ENCODE measurements around the gene ZFP3.

ZFP3 gene

GRCh38 chr17:5110816-5111215, 32.5 kb downstream of the ZFP3 start:
- Histone ChIP-seq H3K18ac (ENCODE audit: low read length) (no peak overlapping the region), H3K4me1 (ENCODE audit: control insufficient read depth in 1 of 2, insufficient read depth in 2 of 2, low read length in 2 of 2) (peaks cover 0 to 5% of the 10 kb centered on the region in 2 experiments), H3K4ac (ENCODE audit: low read depth, low read length) (no peak overlapping the region), H3K4me3 (ENCODE audit: low read depth, low read length) (peak overlapping the region; percentile 86), H2BK120ac (ENCODE audit: insufficient read depth, low read length, poor library complexity) (no peak overlapping the region), H4K91ac (ENCODE audit: low read depth, low read length) (no peak overlapping the region), H4K8ac (ENCODE audit: low read depth, low read length) (no peak overlapping the region), H4K12ac (ENCODE audit: low read depth, low read length) (no peak overlapping the region), H3K79me1 (ENCODE audit: low read length) (peaks cover 8% of the 10 kb centered on the region), H3K9me3 (ENCODE audit: insufficient read depth, low read depth, low read length) (no peaks in the 10 kb centered on the region), H3K23ac (ENCODE audit: low read length) (no peak overlapping the region), H3K14ac (ENCODE audit: low read length) (no peak overlapping the region), H3K4me2 (ENCODE audit: low read length) (peak overlapping the region; percentile 74), H3K79me2 (ENCODE audit: control insufficient read depth, insufficient read depth, low read length, poor library complexity) (peaks cover 8% of the 10 kb centered on the region), H3K27ac (ENCODE audit: low read depth, low read length) (no peak overlapping the region), H2AFZ (ENCODE audit: insufficient read depth, low read length, poor library complexity) (no peak overlapping the region), H3K27me3 (ENCODE audit: insufficient read depth, low read length) (no peaks in the 10 kb centered on the region), H2BK5ac (ENCODE audit: low read depth, low read length, poor library complexity) (no peak overlapping the region), H3K9ac (ENCODE audit: low read length) (no peak overlapping the region), H2AK5ac (ENCODE audit: low read length) (no peak overlapping the region), H2BK12ac (ENCODE audit: low read length) (no peak overlapping the region), H3K36me3 (ENCODE audit: control insufficient read depth in 1 of 2, insufficient read depth in 2 of 2, low read length in 2 of 2) (peaks cover 12 to 19% of the 10 kb centered on the region in 2 experiments)
- no CpG with 5 or more reads among the region's 8 CpGs for WGBS (ENCODE audit: extremely low coverage, insufficient coverage, insufficient read length)
- no peak for DNase-seq

DNA sequence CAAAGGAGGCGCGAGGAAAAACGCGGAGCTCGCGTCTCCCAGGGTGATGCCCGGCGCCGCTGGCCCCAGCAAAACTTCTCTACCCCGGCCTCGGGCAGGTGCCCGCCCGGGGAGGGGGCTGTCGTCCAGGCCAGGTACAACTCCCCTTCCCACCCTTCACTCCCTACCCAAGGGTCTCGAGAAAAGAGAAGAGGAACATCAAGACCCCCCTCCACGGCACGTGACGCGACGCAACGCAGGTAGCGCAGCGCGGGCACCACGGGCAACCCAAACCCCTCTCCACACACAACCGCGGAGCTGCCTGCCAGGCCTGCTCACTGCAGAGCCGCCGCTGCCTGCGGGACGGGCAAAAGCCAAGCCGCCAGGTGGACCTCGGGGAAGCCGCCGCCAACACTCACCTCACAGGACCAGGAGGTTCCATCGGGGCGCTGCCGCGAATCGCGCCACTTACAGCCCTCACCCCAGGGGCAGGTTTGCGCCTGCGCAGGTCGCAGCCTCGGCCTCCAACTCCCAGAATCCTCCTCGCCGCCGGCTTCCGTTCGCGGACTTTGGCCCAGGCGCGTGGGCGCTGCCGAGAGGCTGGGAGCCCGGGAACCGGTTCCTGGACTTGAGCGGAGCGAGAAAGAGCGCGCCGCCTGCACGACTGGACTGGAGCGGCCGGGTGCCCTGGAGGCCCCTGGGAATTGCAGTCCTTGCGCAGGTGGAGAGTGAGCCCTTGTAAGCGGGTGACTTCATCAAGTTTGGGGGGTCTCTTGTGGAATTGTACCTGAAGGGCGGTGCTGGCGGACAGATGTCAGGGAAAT, 33.3 kb downstream of the ZFP3 start, which contains the start of gene ZNF232:
Gene ZNF232, minus strand, starts transcription at position 477 of the 803 bp plus-strand sequence. Its CDS starts 56 bp downstream, at position 421.
- Histone ChIP-seq H3K27ac (ENCODE audit: low read depth, low read length) (peak within 1 kb of the TSS; percentile 79), H3K4ac (ENCODE audit: low read depth, low read length) (peak within 1 kb of the TSS; percentile 48), H3K79me2 (ENCODE audit: control insufficient read depth, insufficient read depth, low read length, poor library complexity) (peaks cover 8% of the 10 kb centered on the region), H4K8ac (ENCODE audit: low read depth, low read length) (peak within 1 kb of the TSS; percentile 89), H3K9me3 (ENCODE audit: insufficient read depth, low read depth, low read length) (no peaks in the 10 kb centered on the region), H2BK5ac (ENCODE audit: low read depth, low read length, poor library complexity) (no peak within 1 kb of the TSS), H3K9ac (ENCODE audit: low read length) (peak within 1 kb of the TSS; percentile 83), H4K91ac (ENCODE audit: low read depth, low read length) (peak within 1 kb of the TSS; percentile 59), H3K4me2 (ENCODE audit: low read length) (peak within 1 kb of the TSS; percentile 93), H4K12ac (ENCODE audit: low read depth, low read length) (peak within 1 kb of the TSS; percentile 80), H3K27me3 (ENCODE audit: insufficient read depth, low read length) (no peaks in the 10 kb centered on the region), H2AFZ (ENCODE audit: insufficient read depth, low read length, poor library complexity) (peak within 1 kb of the TSS; percentile 90), H2AK5ac (ENCODE audit: low read length) (peak within 1 kb of the TSS; percentile 3), H2BK12ac (ENCODE audit: low read length) (peak within 1 kb of the TSS; percentile 23), H3K4me3 (ENCODE audit: low read depth, low read length) (peak within 1 kb of the TSS; percentile 86), H3K23ac (ENCODE audit: low read length) (no peak within 1 kb of the TSS), H3K36me3 (ENCODE audit: control insufficient read depth in 1 of 2, insufficient read depth in 2 of 2, low read length in 2 of 2) (peaks cover 12 to 14% of the 10 kb centered on the region in 2 experiments), H3K79me1 (ENCODE audit: low read length) (peaks cover 8% of the 10 kb centered on the region), H3K14ac (ENCODE audit: low read length) (peak within 1 kb of the TSS; percentile 65), H3K4me1 (ENCODE audit: control insufficient read depth in 1 of 2, insufficient read depth in 2 of 2, low read length in 2 of 2) (peaks cover 0 to 5% of the 10 kb centered on the region in 2 experiments), H2BK120ac (ENCODE audit: insufficient read depth, low read length, poor library complexity) (peak within 1 kb of the TSS; percentile 50), H3K18ac (ENCODE audit: low read length) (peak within 1 kb of the TSS; percentile 70)
- peak; percentile 97 to 99 for DNase-seq
- WGBS (ENCODE audit: extremely low coverage, insufficient coverage, insufficient read length), result no CpG with 5 or more reads among the region's 69 CpGs

GRCh38 chr17:5115673-5116651, 37.7 kb downstream of the ZFP3 start, which contains the start of gene USP6:
USP6 (plus strand) TSS chr17:5116032; CDS start chr17:5130368, 14,336 bp downstream.
- Histone ChIP-seq H3K9me3 (ENCODE audit: insufficient read depth, low read depth, low read length) (peaks cover 8% of the 10 kb centered on the region), H3K36me3 (ENCODE audit: control insufficient read depth in 1 of 2, insufficient read depth in 2 of 2, low read length in 2 of 2) (no peaks in the 10 kb centered on the region), H3K18ac (ENCODE audit: low read length) (no peak within 1 kb of the TSS), H3K27me3 (ENCODE audit: insufficient read depth, low read length) (no peaks in the 10 kb centered on the region), H2BK12ac (ENCODE audit: low read length) (no peak within 1 kb of the TSS), H2BK5ac (ENCODE audit: low read depth, low read length, poor library complexity) (no peak within 1 kb of the TSS), H3K23ac (ENCODE audit: low read length) (no peak within 1 kb of the TSS), H3K9ac (ENCODE audit: low read length) (no peak within 1 kb of the TSS), H4K12ac (ENCODE audit: low read depth, low read length) (no peak within 1 kb of the TSS), H3K14ac (ENCODE audit: low read length) (no peak within 1 kb of the TSS), H4K8ac (ENCODE audit: low read depth, low read length) (no peak within 1 kb of the TSS), H2BK120ac (ENCODE audit: insufficient read depth, low read length, poor library complexity) (no peak within 1 kb of the TSS), H3K79me2 (ENCODE audit: control insufficient read depth, insufficient read depth, low read length, poor library complexity) (peaks cover 8% of the 10 kb centered on the region), H2AK5ac (ENCODE audit: low read length) (no peak within 1 kb of the TSS), H3K4me2 (ENCODE audit: low read length) (no peak within 1 kb of the TSS), H2AFZ (ENCODE audit: insufficient read depth, low read length, poor library complexity) (no peak within 1 kb of the TSS), H4K91ac (ENCODE audit: low read depth, low read length) (no peak within 1 kb of the TSS), H3K27ac (ENCODE audit: low read depth, low read length) (no peak within 1 kb of the TSS), H3K4me3 (ENCODE audit: low read depth, low read length) (no peak within 1 kb of the TSS), H3K79me1 (ENCODE audit: low read length) (peaks cover 8% of the 10 kb centered on the region), H3K4me1 (ENCODE audit: control insufficient read depth in 1 of 2, insufficient read depth in 2 of 2, low read length in 2 of 2) (peaks cover 0 to 1% of the 10 kb centered on the region in 2 experiments), H3K4ac (ENCODE audit: low read depth, low read length) (no peak within 1 kb of the TSS)
- no peak for DNase-seq
- no CpG with 5 or more reads among the region's 87 CpGs for WGBS (ENCODE audit: extremely low coverage, insufficient coverage, insufficient read length)

DNA sequence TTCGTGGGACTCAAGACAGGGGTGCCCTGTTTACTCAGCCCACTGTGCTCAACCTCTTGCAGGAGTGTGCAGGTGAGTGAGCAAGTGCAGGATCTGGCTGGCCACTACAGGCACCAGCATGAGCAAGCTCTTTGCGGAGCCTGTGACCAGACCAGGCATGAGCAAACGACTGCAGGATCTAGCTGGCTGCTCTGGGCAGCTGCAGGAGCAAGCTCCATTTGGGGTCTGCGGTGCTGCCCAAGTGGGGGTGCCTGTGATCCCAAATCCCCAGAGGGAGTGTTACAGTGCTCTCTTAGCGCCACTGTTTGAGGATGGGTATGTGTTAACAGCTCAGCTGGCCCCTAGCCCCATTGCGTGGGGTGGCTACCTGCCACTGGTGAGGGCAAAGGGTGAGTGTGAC, 40.0 kb downstream of the ZFP3 start:
- no peak overlapping the region for H2AFZ ChIP-seq (ENCODE audit: insufficient read depth, low read length, poor library complexity)
- no CpG with 5 or more reads among the region's 6 CpGs for WGBS (ENCODE audit: extremely low coverage, insufficient coverage, insufficient read length)
- DNase-seq, result no peak
- H2AK5ac ChIP-seq (ENCODE audit: low read length), result no peak overlapping the region
- no peak overlapping the region for H2BK120ac ChIP-seq (ENCODE audit: insufficient read depth, low read length, poor library complexity)
- no peak overlapping the region for H3K4me2 ChIP-seq (ENCODE audit: low read length)
- H3K9ac ChIP-seq (ENCODE audit: low read length), result no peak overlapping the region
- peaks cover 10% of the 10 kb centered on the region for H3K9me3 ChIP-seq (ENCODE audit: insufficient read depth, low read depth, low read length)
- no peaks in the 10 kb centered on the region for H3K36me3 ChIP-seq (ENCODE audit: control insufficient read depth in 1 of 2, insufficient read depth in 2 of 2, low read length in 2 of 2)
- no peak overlapping the region for H3K27ac ChIP-seq (ENCODE audit: low read depth, low read length)
- peaks cover 10% of the 10 kb centered on the region for H3K27me3 ChIP-seq (ENCODE audit: insufficient read depth, low read length)
- H3K4ac ChIP-seq (ENCODE audit: low read depth, low read length), result no peak overlapping the region
- peaks cover 0 to 5% of the 10 kb centered on the region in 2 experiments for H3K4me1 ChIP-seq (ENCODE audit: control insufficient read depth in 1 of 2, insufficient read depth in 2 of 2, low read length in 2 of 2)
- no peak overlapping the region for H3K14ac ChIP-seq (ENCODE audit: low read length)
- H3K23ac ChIP-seq (ENCODE audit: low read length), result no peak overlapping the region
- no peak overlapping the region for H4K8ac ChIP-seq (ENCODE audit: low read depth, low read length)
- no peak overlapping the region for H2BK5ac ChIP-seq (ENCODE audit: low read depth, low read length, poor library complexity)
- peaks cover 2% of the 10 kb centered on the region for H3K79me2 ChIP-seq (ENCODE audit: control insufficient read depth, insufficient read depth, low read length, poor library complexity)
- H3K18ac ChIP-seq (ENCODE audit: low read length), result no peak overlapping the region
- H4K12ac ChIP-seq (ENCODE audit: low read depth, low read length), result no peak overlapping the region
- H2BK12ac ChIP-seq (ENCODE audit: low read length), result no peak overlapping the region
- H4K91ac ChIP-seq (ENCODE audit: low read depth, low read length), result no peak overlapping the region
- peaks cover 3% of the 10 kb centered on the region for H3K79me1 ChIP-seq (ENCODE audit: low read length)
- H3K4me3 ChIP-seq (ENCODE audit: low read depth, low read length), result no peak overlapping the region

All from trophoblast cell (in vitro differentiated cells and primary cell).